Activated CD8-positive, alpha-beta T cell treated with anti-CD3 and anti-CD28 coated beads for 36 hours (primary cell): Measurements from ENCODE around the gene PTK6. TPM values are rescaled to one million over a fixed set of nuclear protein-coding genes. Genes with fewer than 3 reads are reported as not detected.

ENCODE experiments used
- ATAC-seq: fragments of 200-7000 bp; cut with Tn5 transposase; one replicate; pipeline ENCODE4 v1.10.0; 2021; ENCODE audit warnings: mild to moderate bottlenecking, moderate library complexity
- CTCF ChIA-PET: fragments of 350-600 bp; sonication (Branson Sonifier 250); formaldehyde crosslinking; loops from one replicate; lab custom pipeline; 2021; ENCODE audit warnings: antibody characterized with exemption; lab: Charles Lee
- POLR2A ChIA-PET: fragments of 350-600 bp; sonication (Branson Sonifier 250); formaldehyde crosslinking; loops from one replicate; lab custom pipeline; 2021; ENCODE audit warnings: antibody characterized with exemption; lab: Charles Lee
- DNase-seq: peaks from one replicate; pipeline ENCODE4 v3.0.0-alpha.2; 2020
- H3K27ac Mint-ChIP-seq: one replicate; pipeline ENCODE4 v1.8.0; 2021; ENCODE audit warnings: mild to moderate bottlenecking, mixed read lengths
- H3K27me3 Mint-ChIP-seq: one replicate; pipeline ENCODE4 v1.8.0; 2021; ENCODE audit warnings: mixed read lengths
- H3K36me3 Mint-ChIP-seq: one replicate; pipeline ENCODE4 v1.8.0; 2021; ENCODE audit warnings: low read depth, mixed read lengths
- H3K4me1 Mint-ChIP-seq: one replicate; pipeline ENCODE4 v1.8.0; 2021; ENCODE audit warnings: low read depth, mixed read lengths
- H3K4me3 Mint-ChIP-seq: one replicate; pipeline ENCODE4 v1.8.0; 2021; ENCODE audit warnings: mild to moderate bottlenecking, moderate library complexity, mixed read lengths
- H3K9me3 Mint-ChIP-seq: one replicate; pipeline ENCODE4 v1.8.0; 2021; ENCODE audit warnings: mixed read lengths
- CTCF ChIP-seq: fragments of 200-600 bp; IDR thresholded peaks from one replicate; pipeline ENCODE4 v1.8.0; 2022; ENCODE audit warnings: antibody characterized with exemption, mild to moderate bottlenecking
- intact Hi-C: fragments of 100-400 bp; cut with micrococcal nuclease; formaldehyde crosslinking; loops from one replicate; pipeline ENCODE4 v1.10.0; 2022
- total RNA-seq, 2 experiments: library from RNA; stranded (reverse); gene quantifications; one replicate each; pipeline ENCODE4 v1.2.3, GENCODE V29; 2021

Gene PTK6
- total RNA-seq, 2 experiments from 2014 or later = 0.18 TPM; not detected in 1

GRCh38 chr20:63520934-63521601, 16.1 kb downstream of the PTK6 start:
- H3K27ac Mint-ChIP-seq = peak overlapping the region; percentile 49
- peaks cover 11% of the 10 kb centered on the region for H3K4me1 Mint-ChIP-seq
- ATAC-seq (peak; percentile 63), DNase-seq (peak; percentile 81)
- peaks cover 30% of the 10 kb centered on the region for H3K36me3 Mint-ChIP-seq
- H3K4me3 Mint-ChIP-seq = peak overlapping the region; percentile 78
- H3K27me3 Mint-ChIP-seq = no peaks in the 10 kb centered on the region
- intact Hi-C loops = no loop called here
- peaks cover 6% of the 10 kb centered on the region for H3K9me3 Mint-ChIP-seq
- no peak for TF ChIP-seq CTCF
- ChIA-PET CTCF (interaction anchor here (1.0 to 3.8 kb wide), 5 partner anchors 17 to 127 kb away, joined by 3 to 22 read pairs (median 4); partner anchors contain the start of gene PTK6), POLR2A (interaction anchor here (0.7 to 4.4 kb wide), 16 partner anchors 8 to 216 kb away, joined by 3 to 48 read pairs (median 4); partner anchors contain the start of genes LIME1 and PTK6)

- Mint-ChIP-seq H3K27ac (peak within 1 kb of the TSS; percentile 77), H3K36me3 (peaks cover 30% of the 10 kb centered on the region), H3K9me3 (peaks cover 6% of the 10 kb centered on the region), H3K4me3 (peak within 1 kb of the TSS; percentile 78), H3K27me3 (no peaks in the 10 kb centered on the region), H3K4me1 (peaks cover 11% of the 10 kb centered on the region)
- intact Hi-C loops = no loop called here
- POLR2A ChIA-PET = interaction anchor here (0.8 to 4.4 kb wide), 11 partner anchors 11 to 216 kb away, joined by 3 to 48 read pairs (median 4); partner anchors contain the start of genes LIME1 and PTK6
- CTCF ChIA-PET = interaction anchor here (1.0 to 3.8 kb wide), 6 partner anchors 17 to 128 kb away, joined by 3 to 22 read pairs (median 4); partner anchors contain the start of gene PTK6
- TF ChIP-seq CTCF = no peak
- DNase-seq = peak; percentile 85
- ATAC-seq = peak; percentile 88
Measured at GRCh38 chr20:63520504-63520933, 16.7 kb downstream of the PTK6 start, which contains the start of gene PPDPF. Gene PPDPF (plus strand): TSS chr20:63520765. CDS start chr20:63521309, 544 bp downstream.

- peak; percentile 32 for TF ChIP-seq CTCF
- ChIA-PET POLR2A (interaction anchor here (0.8 to 1.4 kb wide), 2 partner anchors 23 to 217 kb away, joined by 4 to 5 read pairs; partner anchors contain the start of gene LIME1), CTCF (interaction anchor here (1.3 to 3.8 kb wide), 5 partner anchors 18 to 128 kb away, joined by 3 to 22 read pairs (median 9); partner anchors contain the start of gene PTK6)
- H3K27me3 Mint-ChIP-seq = no peaks in the 10 kb centered on the region
- peak overlapping the region; percentile 61 for H3K27ac Mint-ChIP-seq
- H3K36me3 Mint-ChIP-seq = peaks cover 30% of the 10 kb centered on the region
- H3K9me3 Mint-ChIP-seq = peaks cover 6% of the 10 kb centered on the region
- DNase-seq = peak; percentile 74
- peak; percentile 54 for ATAC-seq
- intact Hi-C loops = no loop called here
- peak overlapping the region; percentile 78 for H3K4me3 Mint-ChIP-seq
- peaks cover 11% of the 10 kb centered on the region for H3K4me1 Mint-ChIP-seq
Measured at GRCh38 chr20:63519668-63520503, 17.3 kb downstream of the PTK6 start.

GRCh38 chr20:63518946-63519667, 18.1 kb downstream of the PTK6 start:
- H3K4me3 Mint-ChIP-seq = peak overlapping the region; percentile 78
- H3K27me3 Mint-ChIP-seq = no peaks in the 10 kb centered on the region
- peaks cover 11% of the 10 kb centered on the region for H3K4me1 Mint-ChIP-seq
- ChIA-PET POLR2A (interaction anchor here (0.7 to 1.2 kb wide), 2 partner anchors 10 to 505 kb away, joined by 3 to 4 read pairs; no protein-coding TSS in a partner anchor), CTCF (interaction anchor here (1.3 to 2.4 kb wide), 2 partner anchors 23 to 77 kb away, joined by 3 to 12 read pairs; no protein-coding TSS in a partner anchor)
- no peak for DNase-seq
- TF ChIP-seq CTCF = no peak
- H3K27ac Mint-ChIP-seq = peak overlapping the region; percentile 61
- ATAC-seq = no peak
- peaks cover 9% of the 10 kb centered on the region for H3K9me3 Mint-ChIP-seq
- intact Hi-C loops = no loop called here
- H3K36me3 Mint-ChIP-seq = peaks cover 27% of the 10 kb centered on the region
